ENCODE measurements around the gene CROCC2.
A peak's percentile ranks its signal among the peaks of the same experiment; 100 is the strongest.

Gene CROCC2

GRCh38 chr2:241036397-241036963 is 130.3 kb downstream of the CROCC2 start:
- peak; percentile 18 to 36 for DNase-seq (ENCODE audit: low read depth in 2 of 2)

GRCh38 chr2:241036964-241037421 is 130.9 kb downstream of the CROCC2 start:
- no peak for DNase-seq (ENCODE audit: low read depth in 2 of 2)

- DNase-seq (ENCODE audit: low read depth in 2 of 2), result no peak
Observed at GRCh38 chr2:241037498-241037897, 131.4 kb downstream of the CROCC2 start.

- DNase-seq (ENCODE audit: low read depth in 2 of 2), result no peak
Observed at GRCh38 chr2:241038374-241039180, 132.4 kb downstream of the CROCC2 start.

GRCh38 chr2:241039416-241039815 is 133.3 kb downstream of the CROCC2 start:
- DNase-seq (ENCODE audit: low read depth in 2 of 2), result no peak

- DNase-seq (ENCODE audit: low read depth in 2 of 2), result no peak
Observed at GRCh38 chr2:241040081-241040803, 134.1 kb downstream of the CROCC2 start.

- DNase-seq (ENCODE audit: low read depth in 2 of 2), result no peak
Observed at GRCh38 chr2:241041589-241042158, 135.5 kb downstream of the CROCC2 start.
